Measurements from ENCODE around the gene LRRC8B.
A peak's percentile ranks its signal among the peaks of the same experiment; 100 is the strongest.
"Not testable (repeated sequence)": the region's sequence is repeated elsewhere in the genome, so short reads cannot be mapped to it uniquely, and the experiment has no call there.

The LRRC8B gene

DNA sequence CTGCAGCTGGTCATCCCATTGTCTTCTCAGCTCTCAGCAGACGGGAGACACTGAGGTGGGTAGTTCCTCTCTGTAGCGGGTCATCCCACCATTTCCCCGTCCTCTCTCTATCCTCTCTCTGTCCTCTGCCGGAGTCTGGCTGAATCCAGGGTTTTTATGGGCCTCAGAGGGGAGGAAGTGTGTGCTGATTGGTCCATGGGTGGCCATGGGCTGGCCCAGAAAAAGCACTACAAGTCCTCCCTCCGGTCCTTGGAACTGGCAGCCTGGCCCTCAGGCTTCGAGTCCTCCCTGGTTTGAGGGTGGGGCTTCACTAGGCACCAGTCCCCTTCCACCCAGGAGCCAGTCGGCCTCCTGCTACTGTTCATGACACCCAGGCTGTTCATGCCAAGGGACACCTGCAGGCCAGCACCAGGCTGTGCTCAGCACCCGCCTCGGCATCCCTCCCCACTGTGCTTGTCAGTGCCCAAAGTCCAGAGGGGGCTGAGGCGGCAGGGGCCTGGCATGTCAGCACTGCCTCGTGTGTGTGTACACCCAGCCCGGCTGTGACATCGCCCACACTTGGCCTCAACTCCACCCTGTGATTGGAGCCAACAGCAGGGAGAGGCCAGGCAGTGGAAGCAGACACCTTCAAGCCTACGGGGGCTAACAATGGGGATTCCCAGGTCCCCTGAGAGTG is 85.3 kb downstream of the LRRC8B start:
- no peak for DNase-seq

DNA sequence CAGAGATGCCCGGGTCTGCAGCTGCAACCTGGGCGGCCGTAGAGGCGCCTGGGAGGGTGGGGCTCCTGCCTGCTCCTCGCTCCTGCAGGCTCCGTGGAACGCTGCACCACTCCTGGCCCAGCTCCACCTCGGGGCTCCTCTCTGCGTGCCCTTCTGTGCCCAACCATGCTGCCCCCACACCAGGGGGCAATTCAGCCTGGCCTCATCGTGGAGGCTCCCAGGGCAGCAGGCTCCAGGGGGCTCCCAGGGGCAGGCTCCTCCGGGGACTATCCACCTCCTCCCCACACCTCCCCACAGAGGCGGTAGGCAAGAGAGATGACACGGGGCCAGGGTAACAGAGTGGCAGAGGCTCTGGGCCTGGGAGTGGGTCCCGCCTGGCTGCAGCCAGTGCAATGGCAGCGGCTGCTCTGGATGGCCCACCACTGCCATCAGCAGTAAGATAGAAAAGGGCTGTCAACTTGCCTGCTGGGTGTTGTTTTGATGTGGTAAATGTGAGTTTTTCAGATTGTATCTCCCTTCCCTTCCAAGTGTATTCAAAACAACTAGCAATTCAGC is 85.9 kb downstream of the LRRC8B start:
- DNase-seq: no peak

DNA sequence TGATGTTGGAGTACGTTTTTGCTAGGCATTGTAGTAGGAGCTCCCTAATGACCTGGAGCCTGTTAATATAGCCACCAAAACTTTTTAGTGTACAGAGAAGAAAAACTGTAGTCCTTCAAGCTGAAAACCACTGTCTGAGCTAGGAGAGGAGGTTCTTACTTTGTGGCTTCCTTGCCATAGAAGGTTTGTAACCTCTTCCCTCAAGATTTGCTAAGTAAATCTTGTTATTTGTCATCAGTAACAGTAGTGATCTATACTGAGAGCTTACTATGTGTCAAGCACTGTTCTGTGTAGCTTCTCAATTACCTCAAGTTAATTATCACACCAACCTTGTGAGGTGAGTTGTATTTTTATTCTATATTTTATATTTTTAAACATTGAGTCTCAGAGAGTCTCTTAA is 87.1 kb downstream of the LRRC8B start:
- no peak for DNase-seq

DNA sequence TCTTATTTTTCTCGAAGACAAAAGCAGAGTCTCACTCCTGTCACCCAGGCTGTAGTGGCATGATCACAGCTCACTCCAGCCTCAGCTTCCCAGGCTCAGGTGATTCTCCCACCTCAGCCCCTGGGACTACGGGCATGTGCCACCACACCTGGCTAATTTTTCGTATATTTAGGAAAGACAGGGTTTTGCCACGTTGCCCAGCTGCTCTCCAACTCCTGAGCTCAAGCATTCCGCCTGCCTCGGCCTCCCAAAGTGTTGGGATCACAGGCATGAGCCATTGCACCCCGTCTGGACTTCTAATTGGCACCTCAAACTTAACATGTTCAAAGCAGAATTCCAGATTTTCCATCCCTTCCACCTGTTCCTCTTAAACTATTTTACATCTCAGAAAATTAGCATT is 89.3 kb downstream of the LRRC8B start:
- DNase-seq: no peak

DNA sequence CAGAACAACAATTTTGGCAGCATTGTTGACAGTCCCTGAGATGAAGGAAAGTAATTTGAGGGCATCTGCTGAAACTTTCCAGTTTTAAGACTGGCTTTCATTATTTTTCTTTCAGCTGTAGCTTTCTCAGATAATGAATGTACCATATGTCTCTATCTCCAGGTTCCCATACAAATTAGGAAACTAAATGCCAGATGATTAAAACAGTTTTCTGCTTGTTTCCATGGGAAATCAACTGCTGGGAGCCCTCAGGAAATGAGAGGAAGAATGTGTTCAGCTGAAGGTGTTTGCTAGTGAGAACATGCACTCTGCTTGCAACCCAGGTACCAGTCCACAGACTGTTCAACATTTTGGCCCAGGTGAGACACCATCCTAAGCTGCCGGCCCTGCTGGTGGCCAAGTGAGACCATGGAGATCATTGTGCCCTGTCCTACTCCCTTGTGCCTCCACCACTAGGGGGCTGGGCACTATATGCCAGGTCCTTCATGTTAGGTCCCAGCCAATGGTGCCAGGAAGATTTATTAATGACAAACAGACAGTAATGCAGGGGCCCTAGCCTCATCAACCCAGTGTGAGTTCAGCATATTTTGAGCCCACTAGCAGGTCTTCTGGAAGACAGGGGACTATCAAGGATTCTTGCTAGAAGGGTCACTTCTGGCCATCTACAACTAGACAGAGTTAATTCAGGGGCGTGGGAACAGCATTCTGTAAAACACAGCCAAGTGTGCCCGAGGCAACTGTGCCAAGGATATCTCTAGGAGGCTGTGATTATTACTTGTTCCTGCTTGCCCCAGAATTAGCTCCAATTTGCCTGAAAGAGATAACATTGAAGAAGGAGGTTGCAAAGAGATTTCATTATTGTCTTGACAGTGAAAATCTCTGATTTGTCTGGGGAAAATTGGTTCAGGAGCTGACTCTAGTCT is 91.3 kb downstream of the LRRC8B start:
- no peak for DNase-seq

DNA sequence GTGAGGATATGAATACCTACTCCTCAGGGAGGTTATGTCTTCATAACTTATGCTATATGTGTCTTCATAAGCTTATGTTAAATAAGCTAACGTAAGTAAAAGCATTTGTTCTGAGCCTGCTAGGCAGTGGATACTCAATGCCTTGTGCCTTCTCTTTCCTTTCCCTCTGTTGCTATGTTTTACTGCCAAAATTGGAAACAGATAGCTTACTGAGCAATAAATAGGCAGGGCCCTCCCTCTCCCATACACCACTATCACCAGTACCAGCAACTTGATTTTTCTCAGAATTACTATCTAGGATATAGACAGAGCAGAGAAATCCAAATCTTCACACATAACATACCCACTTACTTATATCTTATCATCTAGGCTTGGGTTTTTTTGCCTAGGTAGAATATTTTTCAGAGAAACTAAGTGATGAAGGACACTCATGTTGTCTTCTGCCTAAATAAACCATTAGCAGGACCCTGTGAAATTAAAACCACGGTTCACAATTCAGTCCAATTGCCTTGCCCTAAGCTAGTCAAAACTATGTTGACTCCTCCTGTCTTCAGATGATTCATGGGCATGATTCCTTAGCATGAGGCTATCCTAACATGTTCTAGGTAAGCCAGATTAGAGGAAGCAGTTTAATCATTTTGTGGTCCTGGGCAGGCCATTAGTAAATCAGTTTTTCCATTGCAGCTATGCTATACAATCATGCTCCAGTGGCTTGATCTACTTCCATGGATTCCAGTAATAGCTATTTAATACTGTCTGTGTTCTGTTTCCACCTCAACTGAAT is 92.4 kb downstream of the LRRC8B start:
- no peak for DNase-seq

DNA sequence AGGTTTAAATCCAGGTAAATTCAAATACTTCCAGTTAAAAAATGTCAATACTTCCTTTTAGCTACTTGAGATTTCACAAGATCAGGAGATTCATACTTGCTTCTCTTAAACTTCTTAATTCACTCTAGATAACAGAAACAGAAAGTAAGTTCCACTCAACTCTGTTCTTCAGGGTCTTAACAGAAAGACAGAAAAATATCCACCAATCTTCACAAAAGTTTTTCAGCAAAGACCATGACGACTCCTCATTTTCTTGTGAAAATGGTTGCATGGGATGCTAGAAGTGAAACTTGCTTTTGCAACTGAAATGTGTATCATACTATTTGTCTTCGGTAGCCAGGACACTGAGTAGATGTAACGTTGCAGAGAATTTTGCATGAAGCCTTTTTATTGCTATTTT is 96.0 kb downstream of the LRRC8B start:
- DNase-seq: no peak

DNA sequence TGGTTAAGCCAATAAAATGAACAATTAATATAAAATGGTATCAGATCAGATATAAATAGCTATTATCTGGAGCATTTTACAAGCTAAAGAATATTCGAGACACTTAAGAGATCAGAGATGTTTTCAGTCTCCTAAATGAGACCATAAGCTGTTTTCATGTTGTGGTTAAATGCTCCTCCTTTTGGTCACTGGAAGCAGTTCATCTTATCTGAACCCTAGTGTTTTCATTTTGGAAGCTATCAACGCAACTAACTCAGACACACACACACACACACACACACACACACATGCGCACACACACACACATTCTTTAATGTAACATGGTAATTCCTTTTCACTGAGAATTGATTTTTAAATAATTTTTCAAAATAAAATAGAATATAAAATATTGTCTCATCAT is 98.3 kb downstream of the LRRC8B start:
- DNase-seq: no peak

DNA sequence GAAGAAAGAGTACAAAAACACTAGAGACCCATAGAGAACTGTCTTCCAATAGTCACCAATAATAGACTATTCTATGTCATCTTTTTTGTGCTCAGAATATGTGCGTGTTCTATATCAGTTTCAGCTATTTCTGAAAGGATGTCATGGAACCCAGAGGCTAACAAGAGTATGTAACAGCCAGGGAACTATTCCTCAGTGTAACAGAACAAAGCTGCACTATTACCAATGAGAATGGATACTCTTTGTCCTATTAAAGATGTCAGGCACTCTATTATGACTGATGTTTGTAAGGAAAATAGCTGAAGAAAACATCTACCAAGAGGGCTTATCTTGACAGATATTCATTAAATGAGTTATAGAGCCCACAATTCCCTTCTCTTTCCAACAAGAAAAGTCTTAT is 99.7 kb downstream of the LRRC8B start:
- DNase-seq: no peak

DNA sequence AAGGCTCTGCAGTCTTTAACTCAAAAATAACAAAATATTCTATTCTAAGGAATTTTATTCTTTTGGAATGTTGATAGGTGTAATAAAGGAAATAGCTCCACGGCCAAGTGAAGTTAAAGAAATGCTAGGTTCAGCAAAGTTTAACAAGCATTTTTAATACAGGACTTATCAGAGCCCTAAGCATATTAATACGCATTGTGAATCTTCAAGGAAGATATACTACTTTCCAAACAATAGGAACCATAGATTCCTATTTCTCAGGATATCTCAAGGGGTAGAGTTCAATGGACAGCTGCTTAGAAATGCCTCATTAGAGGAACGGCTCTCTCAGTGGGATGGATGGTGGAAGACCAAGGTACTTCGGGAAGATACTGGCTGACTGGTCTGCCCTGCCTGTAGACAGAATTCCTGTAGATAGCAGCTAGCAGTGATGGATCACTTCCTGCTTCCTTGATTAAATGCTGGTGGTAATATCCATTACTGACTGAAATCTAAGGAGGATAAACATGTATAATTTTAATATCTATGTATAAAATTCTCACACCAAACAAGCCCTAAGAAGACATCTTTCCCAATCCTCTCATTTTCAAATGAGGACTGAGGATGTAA is 100.2 kb downstream of the LRRC8B start:
- DNase-seq: no peak

DNA sequence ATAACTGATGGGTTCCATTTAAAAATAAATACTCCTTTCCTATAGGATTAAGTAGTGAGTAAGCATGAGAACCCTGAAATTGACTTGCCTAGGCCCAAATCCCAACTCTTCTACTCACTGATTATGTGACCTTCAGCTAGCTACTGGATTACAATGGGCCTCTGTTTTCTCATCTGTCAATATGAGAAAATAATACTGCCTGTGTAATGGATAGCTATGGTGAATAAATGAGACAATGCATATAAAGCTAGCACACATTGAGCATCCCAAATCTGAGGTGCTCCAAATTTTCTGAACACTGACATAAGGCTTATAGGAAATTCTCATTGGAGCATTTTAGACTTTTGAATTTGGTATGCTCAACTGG is 103.0 kb downstream of the LRRC8B start:
- no peak for DNase-seq

DNA sequence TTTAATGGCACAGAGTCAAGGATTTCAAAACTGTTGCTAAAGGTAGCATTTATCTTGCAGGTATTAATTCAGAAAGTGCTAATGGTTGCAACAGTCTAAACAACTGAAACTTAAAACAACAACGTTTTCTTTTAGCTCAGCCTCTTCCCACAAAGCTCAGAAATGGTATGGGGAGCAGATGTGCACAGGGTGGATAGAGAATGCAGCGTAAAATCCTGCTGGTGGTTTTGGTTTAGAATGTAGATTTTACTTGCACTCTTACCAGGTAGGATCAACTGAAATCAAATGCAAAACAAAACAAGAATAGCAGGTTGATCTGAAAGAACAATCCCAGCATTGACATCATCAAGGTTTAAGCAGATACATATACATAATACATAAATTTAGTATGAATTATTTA is 104.5 kb downstream of the LRRC8B start:
- DNase-seq: no peak

DNA sequence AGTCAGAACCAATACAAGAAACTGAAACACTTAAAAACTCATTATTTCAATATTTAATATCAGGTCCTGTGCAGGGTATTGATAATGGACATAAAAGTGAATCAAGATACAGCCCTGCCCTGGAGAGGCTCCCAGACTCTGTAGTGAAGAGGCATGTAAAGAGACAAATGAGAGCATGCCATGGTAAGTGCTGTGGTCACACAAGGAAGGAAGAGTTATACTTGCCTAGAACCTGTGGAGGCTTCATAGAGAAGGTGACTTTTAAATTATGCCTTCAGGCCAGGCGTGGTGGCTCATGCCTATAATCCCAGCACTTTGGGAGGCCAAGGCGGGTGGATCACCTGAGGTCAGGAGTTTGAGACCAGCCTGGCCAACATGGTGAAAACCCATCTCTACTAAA is 105.0 kb downstream of the LRRC8B start:
- DNase-seq: not testable (repeated sequence)

DNA sequence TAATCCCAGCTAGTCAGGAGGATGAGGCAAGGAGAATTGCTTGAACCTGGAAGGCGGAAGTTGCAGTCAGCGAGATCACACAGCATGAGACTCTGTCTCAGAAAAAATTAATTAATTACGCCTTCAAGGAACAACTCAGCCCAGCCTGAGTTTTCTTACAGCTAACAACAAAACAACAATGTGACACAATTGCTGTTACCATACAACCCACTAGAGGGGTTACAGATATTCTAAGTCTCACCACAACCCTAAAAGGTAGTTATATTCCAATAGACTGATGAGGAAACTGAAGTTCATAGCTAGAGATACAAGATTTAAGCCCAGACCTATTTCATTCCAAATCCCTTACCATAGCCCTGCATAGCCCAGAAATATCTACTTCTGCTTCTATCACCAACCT is 105.4 kb downstream of the LRRC8B start:
- no peak for DNase-seq

DNA sequence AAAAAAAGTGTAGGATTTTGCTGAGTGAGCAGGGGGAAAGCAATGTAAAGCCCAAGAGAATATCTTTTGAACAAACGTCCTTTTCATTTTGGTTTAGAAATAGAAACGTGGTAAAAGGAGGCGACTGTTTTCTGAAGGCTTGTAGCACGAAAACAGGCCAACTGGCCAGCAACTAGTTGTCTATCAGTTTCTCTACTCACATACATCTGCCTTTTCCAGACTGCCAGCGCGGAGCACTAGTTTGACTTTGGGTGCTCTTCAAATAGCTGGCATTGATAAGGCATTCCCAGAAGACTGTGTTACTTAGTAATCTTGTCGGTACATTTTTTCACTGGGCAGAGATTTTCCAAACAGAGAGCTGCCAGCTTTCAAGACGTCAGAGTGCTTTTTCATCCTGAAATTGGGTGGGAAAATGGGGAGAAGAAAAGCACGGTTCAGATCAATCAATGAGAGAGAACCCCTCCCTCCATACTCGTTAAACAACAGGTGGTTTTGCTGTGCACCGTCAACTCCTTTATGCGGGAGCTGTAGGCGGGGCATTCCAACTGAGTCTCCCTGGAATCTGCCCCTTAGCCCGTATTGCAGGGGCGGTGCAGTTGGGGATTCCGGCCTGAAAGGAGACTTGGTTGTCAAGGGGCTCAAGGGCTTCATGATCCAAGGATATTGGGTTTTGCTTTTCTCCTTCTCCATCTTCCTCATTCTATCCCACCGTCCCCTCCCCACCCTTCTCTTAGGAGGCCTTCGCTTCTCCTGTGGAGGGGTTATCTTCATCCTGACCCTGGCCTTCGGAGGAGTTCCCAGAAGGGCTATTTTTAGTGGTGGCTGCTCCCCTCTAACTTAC is 107.4 kb downstream of the LRRC8B start:
- DNase-seq: peak; percentile 66

DNA sequence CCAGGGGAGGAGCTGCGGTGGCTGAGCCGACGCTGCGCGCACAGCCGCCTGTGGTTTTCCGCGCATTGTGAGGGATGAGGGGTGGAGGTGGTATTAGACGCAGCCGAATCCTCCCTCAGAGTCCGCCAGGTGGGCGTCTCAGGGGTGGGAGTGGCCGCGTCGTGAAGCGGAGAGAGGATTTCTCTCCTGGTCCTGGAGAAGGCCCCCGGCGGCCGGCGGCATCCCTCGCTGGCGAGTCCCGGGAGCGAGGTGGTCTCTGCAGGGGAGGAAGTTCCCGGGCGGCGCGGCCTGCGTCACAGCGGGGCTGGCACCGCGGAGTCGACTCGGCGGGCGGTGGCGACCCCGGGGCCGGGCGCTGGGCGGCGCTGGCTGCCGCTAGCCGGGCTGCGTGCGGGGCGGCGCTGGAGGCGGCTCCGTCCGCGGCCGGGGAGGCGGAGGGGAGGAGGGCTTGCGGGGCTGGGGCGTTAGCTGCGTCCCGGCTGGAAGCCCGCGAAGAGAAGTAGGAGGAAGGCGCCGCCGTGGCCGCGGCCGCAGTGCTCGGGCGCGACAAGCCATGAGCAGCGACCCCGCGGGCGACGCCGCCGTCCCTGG is 108.1 kb downstream of the LRRC8B start, which contains the start of gene LRRC8C:
TSS of gene LRRC8C (plus strand) at position 464 of the 591 bp plus-strand sequence. CDS start 53,354 bp downstream, outside the sequence.
- peak; percentile 86 for DNase-seq

DNA sequence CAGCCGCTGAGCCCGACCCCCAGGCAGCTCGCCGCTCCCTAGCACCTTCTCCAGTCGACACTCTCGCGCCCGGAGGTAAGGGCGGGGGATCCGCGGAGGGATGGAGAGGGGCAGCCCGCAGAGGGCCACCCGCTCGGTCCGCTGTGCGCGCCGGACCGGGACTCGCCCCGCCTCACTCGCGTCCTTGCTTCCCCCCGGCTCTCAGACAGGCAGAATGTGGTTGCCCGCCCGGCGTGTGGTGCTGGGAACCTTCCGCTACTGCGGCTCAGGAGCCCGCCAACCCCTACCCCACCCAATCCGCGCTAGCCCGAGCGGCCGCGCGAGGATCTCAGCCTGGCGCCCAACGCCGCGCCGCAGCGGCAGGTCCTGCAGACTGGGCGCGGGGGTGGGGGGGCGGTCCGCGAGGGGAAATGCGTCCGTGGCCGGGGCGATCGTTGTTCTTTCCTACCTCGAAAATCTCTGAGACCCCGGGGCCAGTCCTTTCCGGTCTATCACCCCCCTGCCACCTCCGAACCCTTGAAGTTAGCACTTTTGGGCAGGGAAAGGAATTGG is 108.7 kb downstream of the LRRC8B start:
- DNase-seq: peak; percentile 72

DNA sequence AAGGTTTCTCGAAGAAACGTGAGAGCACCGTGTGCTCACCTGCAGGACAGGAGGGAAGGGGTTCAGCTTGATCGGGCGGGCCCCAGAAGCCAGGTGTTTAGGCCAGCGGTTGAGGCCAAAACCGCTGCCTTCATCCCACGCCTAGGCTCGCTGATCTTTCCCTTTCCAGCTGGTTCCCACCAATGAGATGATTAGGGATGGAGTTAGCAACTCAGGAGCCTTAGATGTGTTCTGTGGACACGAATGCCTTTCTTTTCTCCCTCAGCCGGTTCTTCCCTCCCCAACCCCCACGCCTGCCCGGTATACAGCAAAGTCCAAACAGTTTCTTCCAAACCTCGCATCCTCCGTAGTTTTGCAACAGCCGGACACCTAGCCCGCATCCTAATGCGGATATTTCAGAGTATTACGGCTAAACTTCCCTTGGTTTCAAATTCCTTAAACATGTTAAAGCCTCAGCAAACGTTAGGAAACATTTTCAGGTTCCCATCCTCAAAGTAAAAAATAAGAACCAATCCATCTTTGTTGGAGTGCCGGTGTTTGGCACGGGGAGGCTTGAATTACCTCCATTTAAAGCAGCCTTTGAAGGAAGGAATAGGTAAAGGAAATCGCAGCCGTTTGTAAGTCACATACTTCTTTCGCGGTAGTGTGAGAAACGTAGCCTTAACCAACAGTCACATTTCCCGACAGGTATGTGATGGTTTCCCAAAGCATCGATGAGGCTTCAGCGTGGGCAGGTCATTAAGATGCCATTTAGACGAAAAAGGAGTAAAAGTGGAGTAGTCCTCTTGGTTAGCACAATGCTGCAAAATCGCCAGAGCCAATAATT is 109.4 kb downstream of the LRRC8B start:
- peak; percentile 41 for DNase-seq

DNA sequence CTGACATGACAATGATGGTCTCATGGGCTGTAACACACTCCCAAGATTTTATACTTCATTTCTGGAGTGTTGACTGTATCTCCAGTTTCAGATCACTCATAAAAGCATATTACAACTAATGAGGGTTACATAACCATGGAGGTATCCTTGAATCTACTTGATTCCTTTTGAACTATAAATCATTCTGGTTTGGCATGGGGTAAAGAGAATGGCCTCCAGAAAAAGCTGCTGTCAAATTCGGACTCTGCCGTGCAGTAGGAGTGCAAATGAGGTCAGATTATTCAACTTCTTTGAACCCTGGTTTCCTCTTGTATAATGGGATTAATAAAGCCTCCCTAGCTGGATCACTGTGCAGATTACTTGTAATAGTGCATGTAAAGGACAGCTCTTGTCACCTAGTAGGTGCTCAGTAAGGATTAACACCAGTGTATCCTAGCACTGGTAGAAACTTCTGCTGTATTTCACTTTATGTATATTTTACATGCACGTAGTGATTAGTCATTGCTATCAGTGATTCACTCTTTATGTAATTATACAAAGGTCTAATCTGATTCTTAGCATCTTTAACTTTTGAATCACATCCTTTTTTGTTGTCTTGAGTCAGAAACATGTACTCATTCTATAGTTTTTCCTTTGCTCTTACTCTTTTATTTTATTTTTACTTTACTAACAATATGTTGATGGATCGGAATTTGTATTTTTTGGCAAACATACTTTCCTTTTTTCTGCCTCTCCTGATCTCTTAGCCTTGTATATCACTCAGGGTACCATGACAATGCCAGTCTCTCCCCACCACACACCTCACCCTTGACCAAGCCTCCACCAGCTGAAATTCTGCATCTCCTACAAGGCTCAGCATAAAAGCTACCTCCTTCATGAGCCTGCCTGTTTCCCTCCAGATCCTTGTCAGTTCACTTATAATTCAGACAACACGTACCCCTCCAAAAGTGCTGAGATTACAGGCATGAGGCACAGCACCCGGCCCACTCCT is 111.5 kb downstream of the LRRC8B start:
- DNase-seq: no peak

Data from NCI-H1105 treated with DMSO at 0.1 percent for 48 hours (cell line).